ENCODE data around the gene NABP2. TPM values are rescaled to one million over a fixed set of nuclear protein-coding genes. Genes with fewer than 3 reads are reported as not detected.

The NABP2 gene
- total RNA-seq, 1 experiment from 2014 or later, result 63.3 TPM

Other genes with a start within 250 kb of the NABP2 start
- gene SUOX, start 227.1 kb upstream of the NABP2 start, total RNA-seq (2022), result 31.1 and 34.9 TPM in 2 replicates
- gene IKZF4, start 203.3 kb upstream of the NABP2 start, total RNA-seq (2022), result 7.3 and 9.0 TPM in 2 replicates
- 50.6 and 50.7 TPM in 2 replicates for gene RPS26, start 182.4 kb upstream of the NABP2 start, total RNA-seq (2022)
- 170 and 183 TPM in 2 replicates for gene ERBB3, start 144.2 kb upstream of the NABP2 start, total RNA-seq (2022)
- gene PA2G4, start 119.8 kb upstream of the NABP2 start, total RNA-seq (2022), result 229 and 233 TPM in 2 replicates
- gene RPL41, start 107.7 kb upstream of the NABP2 start, total RNA-seq (2022), result 2,379 and 2,426 TPM in 2 replicates
- gene ZC3H10, start 106.1 kb upstream of the NABP2 start, total RNA-seq (2022), result 6.6 and 8.2 TPM in 2 replicates
- 72.7 and 91.1 TPM in 2 replicates for gene ESYT1, start 96.1 kb upstream of the NABP2 start, total RNA-seq (2022)
- gene MYL6B, start 71.8 kb upstream of the NABP2 start, total RNA-seq (2022), result 52.4 and 53.7 TPM in 2 replicates
- gene MYL6, start 66.0 kb upstream of the NABP2 start, total RNA-seq (2022), result 1,037 and 1,130 TPM in 2 replicates
- gene SMARCC2, start 34.9 kb upstream of the NABP2 start, total RNA-seq (2022), result 143 and 150 TPM in 2 replicates
- gene RNF41, start 2.4 kb upstream of the NABP2 start, total RNA-seq (2022), result 42.6 and 43.9 TPM in 2 replicates
- 0.98 TPM in 1 of 2 replicates, not detected in the other for gene SLC39A5, start 5.7 kb downstream of the NABP2 start, total RNA-seq (2022)
- 45.3 and 50.6 TPM in 2 replicates for gene ANKRD52, start 34.0 kb downstream of the NABP2 start, total RNA-seq (2022)
- 10.7 and 11.4 TPM in 2 replicates for gene COQ10A, start 42.6 kb downstream of the NABP2 start, total RNA-seq (2022)
- gene CS, start 76.0 kb downstream of the NABP2 start, total RNA-seq (2022), result 212 and 254 TPM in 2 replicates
- gene CNPY2, start 91.6 kb downstream of the NABP2 start, total RNA-seq (2022), result 228 and 236 TPM in 2 replicates
- 53.5 and 72.5 TPM in 2 replicates for gene PAN2, start 109.7 kb downstream of the NABP2 start, total RNA-seq (2022)
- gene IL23A, start 114.5 kb downstream of the NABP2 start, total RNA-seq (2022), result 1.8 and 2.9 TPM in 2 replicates
- gene STAT2, start 135.8 kb downstream of the NABP2 start, total RNA-seq (2022), result 127 and 214 TPM in 2 replicates
- gene APOF, start 138.5 kb downstream of the NABP2 start, total RNA-seq (2022), result not detected in 2 replicates
- 44.4 and 48.6 TPM in 2 replicates for gene TIMELESS, start 225.1 kb downstream of the NABP2 start, total RNA-seq (2022)
- gene MIP, start 230.3 kb downstream of the NABP2 start, total RNA-seq (2022), result not detected in 2 replicates
- 6.1 and 6.6 TPM in 2 replicates for gene SPRYD4, start 244.2 kb downstream of the NABP2 start, total RNA-seq (2022)

Measured in Calu3 (cell line).